ENCODE measurements around the gene GLIPR2.

Gene GLIPR2

GRCh38 chr9:36138496-36138895 lies 2.0 kb downstream of the GLIPR2 start:
- Histone ChIP-seq H4K20me1 (peaks cover 0 to 12% (median 0%) of the 10 kb centered on the region in 11 experiments; a peak in 1 of 22 replicates), H3K36me3 (peaks cover 0 to 4% (median 0%) of the 10 kb centered on the region in 11 experiments; a peak in 3 of 22 replicates), H3K27me3 (peaks cover 0 to 6% (median 0%) of the 10 kb centered on the region in 11 experiments; a peak in 1 of 22 replicates), H3K4me2 (peak overlapping the region; percentile 12 to 100 (median 98); a peak in 19 of 22 replicates), H3K4me1 (peaks cover 65 to 74% (median 71%) of the 10 kb centered on the region in 10 experiments), H3K27ac (peak overlapping the region in 2 of 11 experiments; percentile 86 to 89; a peak in 2 of 22 replicates), H3K9ac (peak overlapping the region in 2 of 11 experiments; percentile 14 to 75; a peak in 2 of 22 replicates), H3K4me3 (peak overlapping the region in 2 of 10 experiments; percentile 89 to 97; a peak in 1 of 20 replicates), H3K9me3 (replicated peaks in 1 of 11) (no peaks in the 10 kb centered on the region)
- TF ChIP-seq Cebpa-rat (IDR thresholded peaks at IDR 0.05) = no peak

GRCh38 chr9:36138901-36139300 lies 2.4 kb downstream of the GLIPR2 start:
- Histone ChIP-seq H3K4me3 (peak overlapping the region in 1 of 10 experiments; percentile 89; a peak in 1 of 20 replicates), H3K4me1 (peaks cover 69 to 79% (median 75%) of the 10 kb centered on the region in 10 experiments), H3K4me2 (peak overlapping the region; percentile 12 to 100 (median 98); a peak in 19 of 22 replicates), H3K36me3 (peaks cover 0 to 8% (median 0%) of the 10 kb centered on the region in 11 experiments; a peak in 4 of 22 replicates), H3K9me3 (replicated peaks in 1 of 11) (no peaks in the 10 kb centered on the region), H4K20me1 (peaks cover 0 to 12% (median 0%) of the 10 kb centered on the region in 11 experiments; a peak in 1 of 22 replicates), H3K27ac (peak overlapping the region in 3 of 11 experiments; percentile 76 to 89 (median 86); a peak in 4 of 22 replicates), H3K27me3 (peaks cover 0 to 6% (median 0%) of the 10 kb centered on the region in 11 experiments; a peak in 1 of 22 replicates), H3K9ac (peak overlapping the region in 4 of 11 experiments; percentile 4 to 75 (median 40); a peak in 3 of 22 replicates)
- TF ChIP-seq Cebpa-rat (IDR thresholded peaks at IDR 0.05) = no peak

GRCh38 chr9:36140086-36141084 lies 3.9 kb downstream of the GLIPR2 start:
- H3K9me3 ChIP-seq (replicated peaks in 1 of 11) = peaks cover 0 to 8% (median 3%) of the 10 kb centered on the region in 11 experiments; a peak in 8 of 22 replicates
- H3K4me3 ChIP-seq = peak overlapping the region in 2 of 10 experiments; percentile 63 to 89; a peak in 7 of 20 replicates
- peak overlapping the region; percentile 76 to 89 (median 87) for H3K27ac ChIP-seq
- peak overlapping the region; percentile 55 to 80 (median 77) for H3K9ac ChIP-seq
- peaks cover 0 to 12% (median 0%) of the 10 kb centered on the region in 11 experiments; a peak in 1 of 22 replicates for H4K20me1 ChIP-seq
- H3K4me2 ChIP-seq = peak overlapping the region; percentile 91 to 100 (median 98)
- peak in 8 of 11 experiments; percentile 14 to 76 (median 48); a peak in 7 of 22 replicates for TF ChIP-seq Cebpa-rat (IDR thresholded peaks at IDR 0.05)
- H3K36me3 ChIP-seq = peaks cover 0 to 20% (median 5%) of the 10 kb centered on the region in 11 experiments; a peak in 9 of 22 replicates
- peaks cover 0 to 6% (median 0%) of the 10 kb centered on the region in 11 experiments; a peak in 1 of 22 replicates for H3K27me3 ChIP-seq
- peaks cover 84 to 93% (median 90%) of the 10 kb centered on the region in 10 experiments for H3K4me1 ChIP-seq

- Histone ChIP-seq H3K9me3 (replicated peaks in 1 of 11) (peaks cover 5 to 17% (median 11%) of the 10 kb centered on the region in 11 experiments; a peak in 16 of 22 replicates), H3K27me3 (no peaks in the 10 kb centered on the region), H4K20me1 (peaks cover 0 to 12% (median 0%) of the 10 kb centered on the region in 11 experiments; a peak in 1 of 22 replicates), H3K36me3 (peaks cover 0 to 27% (median 14%) of the 10 kb centered on the region in 11 experiments; a peak in 15 of 22 replicates), H3K4me2 (peak overlapping the region; percentile 91 to 100 (median 98)), H3K27ac (peak overlapping the region; percentile 76 to 89 (median 87); a peak in 21 of 22 replicates), H3K9ac (peak overlapping the region; percentile 67 to 80 (median 77); a peak in 20 of 22 replicates), H3K4me3 (peak overlapping the region in 2 of 10 experiments; percentile 55 to 63; a peak in 1 of 20 replicates), H3K4me1 (peaks cover 82 to 93% (median 87%) of the 10 kb centered on the region in 10 experiments)
- TF ChIP-seq Cebpa-rat (IDR thresholded peaks at IDR 0.05) = no peak
Observed at GRCh38 chr9:36141288-36141687, 4.8 kb downstream of the GLIPR2 start.

GRCh38 chr9:36141761-36142160 lies 5.2 kb downstream of the GLIPR2 start:
- Histone ChIP-seq H3K9me3 (replicated peaks in 1 of 11) (peaks cover 5 to 18% (median 11%) of the 10 kb centered on the region in 11 experiments; a peak in 16 of 22 replicates), H3K27ac (peak overlapping the region; percentile 76 to 89 (median 87); a peak in 21 of 22 replicates), H3K9ac (peak overlapping the region; percentile 70 to 81 (median 78); a peak in 20 of 22 replicates), H4K20me1 (peaks cover 0 to 12% (median 0%) of the 10 kb centered on the region in 11 experiments; a peak in 1 of 22 replicates), H3K4me2 (peak overlapping the region; percentile 91 to 100 (median 98)), H3K36me3 (peaks cover 0 to 32% (median 15%) of the 10 kb centered on the region in 11 experiments; a peak in 15 of 22 replicates), H3K27me3 (no peaks in the 10 kb centered on the region), H3K4me1 (peaks cover 82 to 98% (median 89%) of the 10 kb centered on the region in 10 experiments), H3K4me3 (peak overlapping the region in 4 of 10 experiments; percentile 17 to 63 (median 51); a peak in 6 of 20 replicates)
- TF ChIP-seq Cebpa-rat (IDR thresholded peaks at IDR 0.05) = no peak

GRCh38 chr9:36142510-36143244 lies 6.1 kb downstream of the GLIPR2 start:
- Histone ChIP-seq H3K4me2 (peak overlapping the region; percentile 91 to 100 (median 98)), H4K20me1 (peaks cover 0 to 6% (median 0%) of the 10 kb centered on the region in 11 experiments; a peak in 2 of 22 replicates), H3K9ac (peak overlapping the region; percentile 70 to 81 (median 78)), H3K27me3 (no peaks in the 10 kb centered on the region), H3K27ac (peak overlapping the region; percentile 76 to 89 (median 87)), H3K4me3 (peak overlapping the region; percentile 26 to 63 (median 42); a peak in 19 of 20 replicates), H3K4me1 (peaks cover 74 to 100% (median 90%) of the 10 kb centered on the region in 10 experiments), H3K36me3 (peaks cover 0 to 41% (median 23%) of the 10 kb centered on the region in 11 experiments; a peak in 18 of 22 replicates), H3K9me3 (replicated peaks in 1 of 11) (peaks cover 5 to 18% (median 11%) of the 10 kb centered on the region in 11 experiments; a peak in 16 of 22 replicates)
- TF ChIP-seq Cebpa-rat (IDR thresholded peaks at IDR 0.05) = no peak

GRCh38 chr9:36143245-36143641 lies 6.7 kb downstream of the GLIPR2 start:
- Histone ChIP-seq H3K4me1 (peaks cover 75 to 100% (median 90%) of the 10 kb centered on the region in 10 experiments), H3K9ac (peak overlapping the region; percentile 70 to 81 (median 78)), H3K36me3 (peaks cover 0 to 47% (median 25%) of the 10 kb centered on the region in 11 experiments; a peak in 18 of 22 replicates), H3K27me3 (no peaks in the 10 kb centered on the region), H3K4me3 (peak overlapping the region in 5 of 10 experiments; percentile 26 to 63 (median 47); a peak in 9 of 20 replicates), H4K20me1 (peaks cover 0 to 6% (median 0%) of the 10 kb centered on the region in 11 experiments; a peak in 1 of 22 replicates), H3K9me3 (replicated peaks in 1 of 11) (peaks cover 5 to 18% (median 11%) of the 10 kb centered on the region in 11 experiments; a peak in 16 of 22 replicates), H3K4me2 (peak overlapping the region; percentile 91 to 100 (median 98)), H3K27ac (peak overlapping the region; percentile 76 to 89 (median 87))
- no peak for TF ChIP-seq Cebpa-rat (IDR thresholded peaks at IDR 0.05)
